Heart left ventricle (tissue), 16 donors: ENCODE results near the gene E2F6. TPM values are rescaled to one million over a fixed set of nuclear protein-coding genes. Genes with fewer than 3 reads are reported as not detected.

Experiments used
- ATAC-seq, 4 donors: fragments of 200-7000 bp; cut with Tn5 transposase; one replicate each; pipeline ENCODE4 v1.9.1; 2020 to 2022; ENCODE audit warnings: moderate library complexity in 4 of 4, mild to moderate bottlenecking in 3 of 4, moderate number of reproducible peaks in 1 of 4
- DNase-seq, 5 donors: peaks; one replicate each; pipeline ENCODE4 v3.0.0-alpha.2; 2020
- H3K27ac ChIP-seq, 12 donors: fragments of 200-600 bp; sonication (generic) in 4 of 12; one replicate each; pipeline versions ENCODE4 v1.5.0 to v1.8.0; 2016 to 2022; ENCODE audit warnings: mild to moderate bottlenecking in 2 of 12
- H3K27me3 ChIP-seq, 9 donors: fragments of 200-600 bp; sonication (generic) in 2 of 9; one replicate each; pipeline versions ENCODE4 v1.5.1 to v1.8.0; 2016 to 2022; ENCODE audit warnings: mild to moderate bottlenecking in 3 of 9
- H3K36me3 ChIP-seq, 9 donors: fragments of 200-600 bp; sonication (generic) in 2 of 9; one replicate each; pipeline versions ENCODE4 v1.5.0 to v1.8.0; 2018 to 2022; ENCODE audit warnings: mild to moderate bottlenecking in 2 of 9
- H3K4me1 ChIP-seq, 12 donors: fragments of 200-600 bp; sonication (generic) in 4 of 12; one replicate each; pipeline versions ENCODE4 v1.5.0 to v1.8.0; 2016 to 2022; ENCODE audit warnings: mild to moderate bottlenecking in 3 of 12
- H3K4me3 ChIP-seq, 12 donors: fragments of 200-600 bp; sonication (generic) in 4 of 12; one replicate each; pipeline versions ENCODE4 v1.5.0 to v1.8.0; 2017 to 2022; ENCODE audit warnings: mild to moderate bottlenecking in 9 of 12, moderate library complexity in 4 of 12
- H3K9me3 ChIP-seq, 12 donors: fragments of 200-600 bp; sonication (generic) in 4 of 12; one replicate each; pipeline versions ENCODE4 v1.5.0 to v1.8.0; 2016 to 2022; ENCODE audit warnings: mild to moderate bottlenecking in 1 of 12
- POLR2A ChIP-seq, 2 donors: fragments of 450-650 bp; IDR thresholded peaks; one replicate each; pipeline ENCODE4 v1.6.1; 2017; ENCODE audit warnings: antibody characterized with exemption in 2 of 2, mild to moderate bottlenecking in 2 of 2, moderate library complexity in 2 of 2
- WGBS, 4 donors: extraction: QIAGEN DNeasy Blood & Tissue Kit in 2 of 4; methylation state at CpG; one replicate each; pipeline versions ENCODE4 v1.1.5 to v1.1.7; 2013 to 2018; 5-methylcytosine and 5-hydroxymethylcytosine counted together
- intact Hi-C, 10 donors: fragments of 100-400 bp; cut with DNase I; formaldehyde crosslinking; loops; one replicate each; pipeline versions ENCODE4 v1.11.1 to v1.14.2; 2022
- polyA plus RNA-seq, 2 donors: library from polyadenylated mRNA; stranded (reverse); fragments of 200-250 nt; gene quantifications; one replicate each; pipeline ENCODE4 v1.2.3, GENCODE V29; 2013
- total RNA-seq, 9 donors: library from RNA; depleted of rRNA in 2 of 9; stranded (reverse); fragments of >200 nt in 2 of 9; fragmentation: NEBNext Ultra II Directional in 3 of 9; extraction: Animal tissue kit (Norgen Biotek cat#: 25700) in 3 of 9; gene quantifications; one replicate each; pipeline versions ENCODE4 v1.1.0 to v1.2.4, GENCODE V29; 2016 to 2023
- TF ChIP-seq, protein P1 (sequence below), 12 donors: fragments of 200-600 bp; sonication (generic) in 4 of 12; IDR thresholded peaks; one replicate each; pipeline versions ENCODE4 v1.5.0 to v1.8.0; 2018 to 2022; ENCODE audit warnings: antibody characterized with exemption in 12 of 12, mild to moderate bottlenecking in 5 of 12
- donor health status: ischemic (EF 13 %, LVEDD 7.1; RV severe dilation, severe dysfunction).
- donor health status: healthy with polysubstance abuse.
- donor health status: DM: no; HTN: yes; CAD: no.
- donor health status: DM: no; HTN: no; CAD: no.
- donor health status: ischemic (EF 25% LVEDD 6.9; RV normal size, moderate dysfunction).
- donor health status: ischemic (EF 25% LVEDD 5.7; RV mildly dilated, moderate dysfunction).
- donor health status: healthy.
- donor health status: DM: yes; HTN: yes; CAD: no.
- donor health status: ischemic (EF 35%, LVEDD 5.7; RV mildly dilated, moderate dysfunction).
- donor health status: nonischemic (EF 11% LVEDD 7.7; RV severe dilation, severe dysfunction).
- donor health status: DM: yes; HTN: yes; CAD: no.
- donor health status: PGD.
- donor health status: ischemic (EF 29% LVEDD 5.4; RV normal size, mild dysfunction).
- donor health status: nonischemic (EF 23%, LVEDD 6.1; RV moderate dilation, normal function).

The E2F6 gene
- total and polyA plus RNA-seq, 11 donors: 8.7 to 20.4 (median 15.0) TPM

DNA sequence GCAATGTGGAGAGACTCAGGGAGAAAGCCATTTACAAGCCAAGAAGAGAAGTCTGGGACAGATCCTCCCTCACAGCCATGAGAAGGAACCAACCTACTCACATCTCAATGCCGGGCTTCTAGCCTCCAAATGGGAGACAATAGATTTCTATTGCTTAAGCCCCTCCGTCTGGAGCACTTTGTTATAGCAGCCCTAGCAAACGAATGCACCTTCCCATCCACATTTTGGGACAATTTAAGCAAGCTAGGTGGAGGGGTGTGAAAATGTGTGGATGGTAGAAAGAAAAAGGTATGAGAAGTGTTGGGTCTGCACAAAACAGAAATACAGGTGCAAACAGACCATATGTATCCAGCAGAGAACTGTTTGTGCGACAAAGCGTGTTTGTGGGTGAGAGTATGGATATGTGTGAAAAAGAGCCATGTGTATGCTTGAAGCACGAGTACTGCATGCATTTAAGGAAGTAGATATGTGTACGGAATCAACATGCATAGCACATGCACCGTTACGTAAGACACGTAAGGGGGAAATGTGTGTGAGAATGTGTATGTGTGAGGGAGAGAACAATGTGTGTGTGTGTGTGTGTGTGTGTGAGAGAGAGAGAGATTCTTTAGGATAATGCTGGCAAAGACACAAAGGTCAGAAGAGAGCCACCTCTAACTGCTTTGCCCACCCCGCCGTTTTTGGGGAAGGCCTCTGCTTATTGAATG is 13.1 kb upstream of the E2F6 start:
- TF ChIP-seq, protein P1, sequence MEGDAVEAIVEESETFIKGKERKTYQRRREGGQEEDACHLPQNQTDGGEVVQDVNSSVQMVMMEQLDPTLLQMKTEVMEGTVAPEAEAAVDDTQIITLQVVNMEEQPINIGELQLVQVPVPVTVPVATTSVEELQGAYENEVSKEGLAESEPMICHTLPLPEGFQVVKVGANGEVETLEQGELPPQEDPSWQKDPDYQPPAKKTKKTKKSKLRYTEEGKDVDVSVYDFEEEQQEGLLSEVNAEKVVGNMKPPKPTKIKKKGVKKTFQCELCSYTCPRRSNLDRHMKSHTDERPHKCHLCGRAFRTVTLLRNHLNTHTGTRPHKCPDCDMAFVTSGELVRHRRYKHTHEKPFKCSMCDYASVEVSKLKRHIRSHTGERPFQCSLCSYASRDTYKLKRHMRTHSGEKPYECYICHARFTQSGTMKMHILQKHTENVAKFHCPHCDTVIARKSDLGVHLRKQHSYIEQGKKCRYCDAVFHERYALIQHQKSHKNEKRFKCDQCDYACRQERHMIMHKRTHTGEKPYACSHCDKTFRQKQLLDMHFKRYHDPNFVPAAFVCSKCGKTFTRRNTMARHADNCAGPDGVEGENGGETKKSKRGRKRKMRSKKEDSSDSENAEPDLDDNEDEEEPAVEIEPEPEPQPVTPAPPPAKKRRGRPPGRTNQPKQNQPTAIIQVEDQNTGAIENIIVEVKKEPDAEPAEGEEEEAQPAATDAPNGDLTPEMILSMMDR (IDR thresholded peaks at IDR 0.05): no peak
- no peak for TF ChIP-seq POLR2A (IDR thresholded peaks at IDR 0.05)
- H3K4me1 ChIP-seq: peaks cover 0 to 15% (median 0%) of the 10 kb centered on the region in 12 donors
- no peak overlapping the region for H3K27ac ChIP-seq
- ATAC-seq: no peak
- H3K36me3 ChIP-seq: no peaks in the 10 kb centered on the region
- H3K27me3 ChIP-seq: peaks cover 0 to 39% (median 0%) of the 10 kb centered on the region in 9 donors
- no peak for DNase-seq
- H3K9me3 ChIP-seq: no peaks in the 10 kb centered on the region
- 74 to 84% (median 79%) methylated on average over 12 of the region's 12 CpGs for WGBS, 4 donors
- intact Hi-C loops: loop anchor here (1.0 to 10.0 kb wide), 10 partner anchors 102 to 300 kb away; no protein-coding TSS in a partner anchor
- H3K4me3 ChIP-seq: no peak overlapping the region

DNA sequence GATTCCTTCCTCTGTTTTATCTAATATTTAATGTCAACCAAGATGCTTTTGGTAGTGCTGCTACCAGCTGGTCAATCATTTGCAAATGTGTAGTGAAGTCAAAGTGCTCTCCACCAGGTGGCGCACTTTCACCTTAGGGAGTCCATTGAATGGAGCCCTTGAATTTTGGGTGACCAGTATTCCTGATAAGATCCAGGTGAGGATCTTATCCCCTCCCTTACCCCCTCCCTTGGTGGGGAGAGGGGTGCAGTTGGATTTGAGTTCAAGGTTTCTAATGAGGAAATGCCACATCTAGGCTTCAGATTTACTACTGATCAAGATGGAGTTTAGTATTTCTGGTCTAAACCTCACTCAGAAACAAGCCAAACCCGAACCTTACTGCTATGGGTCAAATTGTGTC is 12.0 kb upstream of the E2F6 start:
- Histone ChIP-seq H3K27ac (no peak overlapping the region), H3K36me3 (no peaks in the 10 kb centered on the region), H3K4me1 (peaks cover 0 to 10% (median 0%) of the 10 kb centered on the region in 12 donors), H3K9me3 (no peaks in the 10 kb centered on the region), H3K4me3 (no peak overlapping the region), H3K27me3 (peaks cover 0 to 32% (median 0%) of the 10 kb centered on the region in 9 donors)
- DNase-seq (peak; percentile 84 to 94 (median 86)), ATAC-seq (peak; percentile 25 to 77 (median 62))
- TF ChIP-seq, protein P1 (IDR thresholded peaks at IDR 0.05): peak; percentile 80 to 97 (median 92)
- TF ChIP-seq POLR2A (IDR thresholded peaks at IDR 0.05): no peak
- intact Hi-C loops: loop anchor here (1.0 to 10.0 kb wide), 10 partner anchors 103 to 301 kb away; no protein-coding TSS in a partner anchor
- WGBS, 4 donors: 36 to 41% (median 37%) methylated on average over 2 of the region's 2 CpGs

DNA sequence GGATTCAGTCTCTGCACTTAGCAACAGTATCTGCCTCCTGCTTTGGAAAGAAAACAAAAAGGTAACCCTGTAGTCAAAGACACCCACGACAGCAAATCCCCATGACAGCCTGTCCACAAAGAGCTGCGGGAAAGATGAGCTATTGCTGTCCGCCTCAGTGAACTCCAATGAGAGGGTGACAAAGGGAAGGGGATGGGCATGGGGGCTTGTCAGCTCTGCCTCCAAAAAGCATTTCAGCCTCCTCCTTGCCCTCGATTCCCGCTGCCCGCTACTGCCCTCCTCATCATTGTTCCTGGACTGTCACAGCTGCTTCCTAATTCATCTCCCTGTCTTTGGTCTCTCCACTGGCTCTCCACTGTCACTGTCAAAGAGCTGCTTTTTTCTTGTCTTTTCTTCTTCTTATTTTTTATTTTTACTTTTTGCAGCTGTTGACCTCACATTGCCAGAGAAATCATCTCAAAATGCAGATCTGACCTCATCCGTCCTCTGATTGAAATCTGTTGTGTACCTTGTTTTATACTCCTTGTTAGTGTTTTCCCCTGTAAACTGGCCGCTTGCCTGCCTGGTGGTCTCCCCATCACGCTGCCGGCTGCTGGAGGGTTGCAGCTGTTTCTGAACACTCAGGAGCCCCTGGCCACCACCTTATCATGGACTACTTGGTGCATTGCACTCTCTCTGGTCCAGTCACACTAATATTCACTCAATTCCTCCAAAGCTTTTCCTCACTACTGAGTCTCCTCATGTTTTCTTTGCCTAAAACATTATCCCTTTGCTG is 7.9 kb upstream of the E2F6 start:
- intact Hi-C loops: loop anchor here in 6 of 10 donors (10.0 kb wide), 2 partner anchors 211 to 301 kb away; no protein-coding TSS in a partner anchor
- 61 to 70% (median 68%) methylated on average over 10 of the region's 10 CpGs for WGBS, 4 donors

More for the DNA sequence above, 7.9 kb upstream of the E2F6 start:
- H3K27me3 ChIP-seq: no peaks in the 10 kb centered on the region
- DNase-seq (no peak), ATAC-seq (no peak)
- no peak overlapping the region for H3K4me3 ChIP-seq
- no peaks in the 10 kb centered on the region for H3K36me3 ChIP-seq
- H3K9me3 ChIP-seq: no peaks in the 10 kb centered on the region
- no peak overlapping the region for H3K27ac ChIP-seq
- no peaks in the 10 kb centered on the region for H3K4me1 ChIP-seq
- TF ChIP-seq, protein P1 (IDR thresholded peaks at IDR 0.05): no peak
- TF ChIP-seq POLR2A (IDR thresholded peaks at IDR 0.05): no peak
